Endothelial cell of umbilical vein (primary cell): ENCODE measurements around the gene MTRF1L. TPM values are rescaled to one million over a fixed set of nuclear protein-coding genes. Genes with fewer than 3 reads are reported as not detected.

Experiments used
- BruUV-seq: library from RNA; stranded (reverse); fragments of 400-500 nt; replicated peaks from 2 replicates; lab custom pipeline; 2021; lab: Mats Ljungman, UMichigan
- CTCF ChIA-PET: fragments of 300-600, 350-600 bp; sonication (Branson Sonifier 250); formaldehyde crosslinking; loops from one replicate; lab custom pipeline; 2021; ENCODE audit warnings: antibody characterized with exemption, inconsistent platforms; lab: Charles Lee
- POLR2A ChIA-PET: fragments of 300-600, 350-600 bp; sonication (Branson Sonifier 250); formaldehyde crosslinking; loops from one replicate; lab custom pipeline; 2021; ENCODE audit warnings: antibody characterized with exemption, inconsistent platforms; lab: Charles Lee
- DNase-seq: peaks from one replicate; pipeline ENCODE4 v3.0.0-alpha.2; 2011; ENCODE audit warnings: low read depth, low spot score
- FAIRE-seq: peaks from 2 replicates; lab custom pipeline; 2011; peaks lifted over from hg19 to GRCh38; lab: Jason Lieb, UNC
- H2AFZ ChIP-seq: 2 replicates; pipeline ENCODE4 v1.6.0; 2012; ENCODE audit warnings: low read depth, low read length, control low read depth, inconsistent platforms
- H3K27ac ChIP-seq: 2 replicates; pipeline ENCODE4 v1.5.1; 2011; ENCODE audit warnings: low read depth, mild to moderate bottlenecking, control low read depth, low read length, moderate library complexity; ENCODE audit not compliant: insufficient read depth
- H3K27me3 ChIP-seq, 2 experiments: 2 replicates each; pipeline versions ENCODE4 v1.6.0 to v1.6.1; 2011; ENCODE audit warnings: low read length in 2 of 2, mixed read lengths in 1 of 2; ENCODE audit not compliant: control insufficient read depth in 2 of 2, insufficient read depth in 2 of 2
- H3K36me3 ChIP-seq, 2 experiments: 2 replicates in 1 of 2; 3 replicates in 1 of 2; pipeline ENCODE4 v1.5.1; 2011; ENCODE audit warnings: low read length in 2 of 2, mild to moderate bottlenecking in 1 of 2, moderate library complexity in 1 of 2; ENCODE audit not compliant: control insufficient read depth in 2 of 2, insufficient read depth in 2 of 2; ENCODE audit errors: extremely low read depth in 1 of 2
- H3K4me1 ChIP-seq: 3 replicates; pipeline ENCODE4 v1.5.1; 2011; ENCODE audit warnings: mild to moderate bottlenecking, low read length; ENCODE audit not compliant: control insufficient read depth, insufficient read depth; ENCODE audit errors: extremely low read depth
- H3K4me2 ChIP-seq: 2 replicates; pipeline ENCODE4 v1.6.1; 2011; ENCODE audit warnings: low read length, control low read depth, mixed read lengths; ENCODE audit not compliant: insufficient read depth
- H3K4me3 ChIP-seq, 3 experiments: fragments of 200-600 bp in 1 of 3; sonication (generic), shearing (Covaris generic) in 1 of 3; replicated peaks in 1 of 3; 2 replicates each; pipeline ENCODE4 v1.5.1; 2011 to 2016; ENCODE audit warnings: control low read depth in 3 of 3, low read length in 3 of 3, mild to moderate bottlenecking in 2 of 3, inconsistent platforms in 1 of 3, low read depth in 1 of 3, moderate library complexity in 1 of 3; ENCODE audit not compliant: insufficient read depth in 1 of 3
- H3K79me2 ChIP-seq: 2 replicates; pipeline ENCODE4 v1.6.0; 2012; ENCODE audit warnings: low read length, inconsistent platforms; ENCODE audit not compliant: control insufficient read depth, insufficient read depth
- H3K9ac ChIP-seq: replicated peaks from 2 replicates; pipeline ENCODE3; 2011; ENCODE audit warnings: low read length, control low read depth; ENCODE audit not compliant: insufficient read depth; ENCODE audit errors: extremely low read depth
- H3K9me1 ChIP-seq: replicated peaks from 3 replicates; pipeline ENCODE4 v1.6.0; 2011; ENCODE audit warnings: mild to moderate bottlenecking, low read length; ENCODE audit not compliant: control insufficient read depth, insufficient read depth; ENCODE audit errors: extremely low read depth
- H3K9me3 ChIP-seq: replicated peaks from 2 replicates; pipeline ENCODE4 v1.5.1; 2012; ENCODE audit warnings: low read length, inconsistent platforms; ENCODE audit not compliant: control insufficient read depth, insufficient read depth
- H4K20me1 ChIP-seq: replicated peaks from 2 replicates; pipeline ENCODE3; 2011; ENCODE audit warnings: mild to moderate bottlenecking, low read length; ENCODE audit not compliant: control insufficient read depth, insufficient read depth; ENCODE audit errors: extremely low read depth
- CTCF ChIP-seq, 2 donors: IDR thresholded peaks; 1 replicate in 1 of 2; 2 replicates in 1 of 2; pipeline ENCODE4 v1.5.1; 2011; ENCODE audit warnings: low read length in 2 of 2, mild to moderate bottlenecking in 2 of 2, moderate library complexity in 2 of 2, control low read depth in 1 of 2, inconsistent platforms in 1 of 2, low read depth in 1 of 2; ENCODE audit not compliant: insufficient read depth in 1 of 2; ENCODE audit errors: extremely low read depth in 1 of 2
- EZH2 ChIP-seq: IDR thresholded peaks from 2 replicates; pipeline ENCODE4 v1.6.1; 2012; ENCODE audit warnings: borderline replicate concordance, low read depth, mild to moderate bottlenecking, moderate library complexity, low read length, inconsistent platforms; ENCODE audit not compliant: severe bottlenecking
- FOS ChIP-seq: IDR thresholded peaks from 2 replicates; pipeline ENCODE4 v1.6.1; 2011; ENCODE audit warnings: mild to moderate bottlenecking, low read length, moderate library complexity, borderline replicate concordance; ENCODE audit not compliant: insufficient read depth
- GATA2 ChIP-seq: IDR thresholded peaks from 2 replicates; pipeline ENCODE4 v1.7.0; 2011; ENCODE audit warnings: low read depth, mild to moderate bottlenecking, moderate library complexity, mixed read lengths, low read length; ENCODE audit not compliant: insufficient read length, insufficient read depth
- JUN ChIP-seq: IDR thresholded peaks from 2 replicates; pipeline ENCODE4 v1.6.1; 2011; ENCODE audit warnings: borderline replicate concordance, low read depth; ENCODE audit not compliant: insufficient read length, insufficient read depth
- MAX ChIP-seq: IDR thresholded peaks from 2 replicates; pipeline ENCODE4 v1.6.1; 2011; ENCODE audit not compliant: insufficient read depth, insufficient read length
- MYC ChIP-seq: IDR thresholded peaks from one replicate; pipeline ENCODE4 v1.6.1; 2011; ENCODE audit warnings: mild to moderate bottlenecking, low read depth, low read length
- POLR2A ChIP-seq: IDR thresholded peaks from 2 replicates; pipeline ENCODE4 v1.6.1; 2012; ENCODE audit warnings: low read depth, mild to moderate bottlenecking, control low read depth, low read length
- POLR2AphosphoS5 ChIP-seq: IDR thresholded peaks from 2 replicates; pipeline ENCODE4 v1.6.1; 2012; ENCODE audit warnings: low read depth, mild to moderate bottlenecking, control low read depth, low read length, moderate library complexity; ENCODE audit not compliant: insufficient read depth
- dilution Hi-C: fragments of 300-500 bp; cut with MboI; formaldehyde crosslinking; loops from one replicate; pipeline ENCODE4 v1.15.0; 2019; ENCODE audit warnings: low sequenced_read_pairs; ENCODE audit not compliant: extremely low pct_ligation_motif_present
- intact Hi-C: fragments of 100-400 bp; cut with micrococcal nuclease; formaldehyde crosslinking; loops from one replicate; pipeline ENCODE4 v1.10.0; 2022
- polyA plus RNA-seq, 4 experiments: library from polyadenylated mRNA; depleted of rRNA in 3 of 4; stranded (reverse) in 3 of 4; unstranded in 1 of 4; fragments of >200 nt; gene quantifications; 2 replicates each; pipeline versions ENCODE4 v1.2.1 to v1.2.3, GENCODE V29; 2011 to 2012; ENCODE audit warnings: missing spikeins in 1 of 4
- total RNA-seq: library from RNA; stranded (reverse); gene quantifications from 2 replicates; pipeline ENCODE4 v1.2.3, GENCODE V29; 2021

Gene MTRF1L
- total and polyA plus RNA-seq, 2 donors (not counting 3 experiments of a cell fraction or from before 2014, with no cell fraction given), result 6.2 to 27.5 TPM

- Histone ChIP-seq H3K9me1 (no peaks in the 10 kb centered on the region), H4K20me1 (no peaks in the 10 kb centered on the region), H3K9ac (no peak overlapping the region), H3K4me2 (no peak overlapping the region), H2AFZ (no peak overlapping the region), H3K79me2 (no peaks in the 10 kb centered on the region), H3K4me1 (peaks cover 8% of the 10 kb centered on the region), H3K4me3 (no peak overlapping the region), H3K27ac (no peak overlapping the region), H3K9me3 (no peaks in the 10 kb centered on the region), H3K36me3 (no peaks in the 10 kb centered on the region), H3K27me3 (no peaks in the 10 kb centered on the region)
- TF ChIP-seq EZH2 (no peak), JUN (no peak), MAX (no peak), CTCF (IDR thresholded peaks at IDR 0.05; ENCODE audit: extremely low read depth in 1 of 2, insufficient read depth in 1 of 2, low read depth in 1 of 2, low read length in 2 of 2) (no peak), POLR2A (no peak), MYC (no peak), FOS (no peak), GATA2 (no peak), POLR2AphosphoS5 (no peak)
- no peak for DNase-seq
- intact Hi-C loops, result no loop called here
- BruUV-seq, result no TSS peak
- POLR2A ChIA-PET, result no interaction called here
- no peak for FAIRE-seq
- CTCF ChIA-PET, result interaction anchor here (1.0 kb wide), 1 partner anchor 16 kb away, joined by 3 read pairs; no protein-coding TSS in a partner anchor
- dilution Hi-C loops, result no loop called here
These were observed 46.1 kb upstream of the MTRF1L start for GRCh38 chr6:153048631-153049030.
